Right lobe of liver (tissue), 6 donors: Measurements from ENCODE around the gene MPG. TPM values are rescaled to one million over a fixed set of nuclear protein-coding genes. Genes with fewer than 3 reads are reported as not detected.

Source experiments
- ATAC-seq, 4 donors: fragments of 200-7000 bp; cut with Tn5 transposase; one replicate each; pipeline ENCODE4 v1.9.1; 2020; ENCODE audit warnings: mild to moderate bottlenecking in 4 of 4, moderate library complexity in 4 of 4
- DNase-seq, 3 donors: peaks; one replicate each; pipeline ENCODE4 v3.0.0-alpha.2; 2020
- H3K27ac ChIP-seq, 3 donors: fragments of 200-600 bp; one replicate each; pipeline ENCODE4 v1.8.0; 2022
- H3K27me3 ChIP-seq, 2 donors: fragments of 200-600 bp; one replicate each; pipeline ENCODE4 v1.8.0; 2022
- H3K36me3 ChIP-seq, 4 donors: fragments of 200-600 bp; sonication (generic) in 1 of 4; one replicate each; pipeline versions ENCODE4 v1.5.1 to v1.8.0; 2017 to 2022; ENCODE audit warnings: control low read depth in 1 of 4
- H3K4me1 ChIP-seq, 4 donors: fragments of 200-600 bp; sonication (generic) in 1 of 4; one replicate each; pipeline versions ENCODE4 v1.5.1 to v1.8.0; 2017 to 2022; ENCODE audit warnings: control low read depth in 1 of 4
- H3K4me3 ChIP-seq, 3 donors: fragments of 200-600 bp; one replicate each; pipeline ENCODE4 v1.8.0; 2022
- H3K9me3 ChIP-seq, 4 donors: fragments of 200-600 bp; sonication (generic) in 1 of 4; one replicate each; pipeline versions ENCODE4 v1.5.1 to v1.8.0; 2017 to 2022; ENCODE audit warnings: control low read depth in 1 of 4
- POLR2A ChIP-seq: fragments of 450-650 bp; IDR thresholded peaks from one replicate; pipeline ENCODE4 v1.6.1; 2017; ENCODE audit warnings: antibody characterized with exemption, mild to moderate bottlenecking
- WGBS: methylation state at CpG from one replicate; pipeline ENCODE4 v1.1.6; 2018; ENCODE audit warnings: low coverage, low lambda C conversion rate; ENCODE audit not compliant: insufficient coverage; ENCODE audit errors: missing lambda C conversion rate; 5-methylcytosine and 5-hydroxymethylcytosine counted together
- intact Hi-C, 2 donors: fragments of 100-400 bp; cut with DNase I; formaldehyde crosslinking; loops; one replicate each; pipeline versions ENCODE4 v1.11.2 to v1.14.1; 2022
- total RNA-seq, 6 experiments: library from RNA; depleted of rRNA in 2 of 6; stranded (reverse); fragments of >200 nt in 2 of 6; fragmentation: NEBNext Ultra II Directional in 3 of 6; extraction: Animal tissue kit (Norgen Biotek cat#: 25700) in 3 of 6; gene quantifications; one replicate each; pipeline versions ENCODE4 v1.1.0 to v1.2.4, GENCODE V29; 2016 to 2023
- TF ChIP-seq, protein P1 (sequence below), 4 donors: fragments of 200-600 bp in 3 of 4; fragments of 450-650 bp in 1 of 4; IDR thresholded peaks; one replicate each; pipeline versions ENCODE4 v1.5.1 to v1.8.0; 2016 to 2022; ENCODE audit warnings: antibody characterized with exemption in 4 of 4, mild to moderate bottlenecking in 2 of 4
- donor health status: DM: no; HTN: yes; CAD: no.
- donor health status: DM: no; HTN: no; CAD: no.
- donor health status: DM: no; HTN: no; CAD: no.
- donor health status: DM: no; HTN: yes; CAD: no.
- donor health status: DM: no; HTN: yes; CAD: no.

MPG gene
- total RNA-seq, 6 experiments from 2014 or later = 20.7 to 76.4 (median 26.9) TPM

DNA sequence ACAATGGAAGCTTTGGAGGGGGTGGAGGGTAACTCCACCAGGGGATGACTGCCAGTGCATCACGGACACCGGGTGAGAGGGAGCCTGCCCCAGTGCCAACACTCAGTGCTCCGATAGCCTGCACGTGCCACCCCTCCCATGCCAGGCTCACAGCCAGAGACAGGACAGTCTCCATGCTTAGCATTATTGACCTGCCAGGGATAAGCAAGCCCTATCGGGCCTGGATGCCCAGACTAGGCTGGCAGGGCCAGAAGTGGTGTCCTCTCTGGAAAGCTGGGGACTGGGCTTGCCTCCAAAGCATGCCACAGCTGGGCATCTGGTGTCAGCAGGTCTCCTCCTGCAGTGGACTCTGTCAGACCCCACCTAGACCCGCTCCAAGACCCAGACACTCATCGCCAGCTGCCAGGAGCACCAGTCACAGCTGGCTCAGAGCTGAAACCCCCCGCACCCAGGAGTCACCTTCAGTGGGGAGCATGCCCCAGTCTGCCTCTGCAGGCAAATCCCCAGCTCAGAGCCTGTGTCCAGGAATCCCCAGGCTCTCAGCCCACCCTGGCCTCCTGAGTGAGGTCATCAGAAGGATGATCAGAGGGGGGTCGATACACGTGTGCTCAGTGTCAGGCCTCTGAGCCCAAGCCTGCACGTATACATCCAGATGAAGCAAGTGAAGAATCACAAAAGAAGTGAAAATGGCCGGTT lies 3.8 kb upstream of the MPG start:
- Histone ChIP-seq H3K27me3 (no peaks in the 10 kb centered on the region), H3K4me1 (peaks cover 0 to 33% (median 13%) of the 10 kb centered on the region in 4 donors), H3K27ac (no peak overlapping the region), H3K36me3 (no peaks in the 10 kb centered on the region), H3K9me3 (no peaks in the 10 kb centered on the region), H3K4me3 (no peak overlapping the region)
- TF ChIP-seq, protein P1, sequence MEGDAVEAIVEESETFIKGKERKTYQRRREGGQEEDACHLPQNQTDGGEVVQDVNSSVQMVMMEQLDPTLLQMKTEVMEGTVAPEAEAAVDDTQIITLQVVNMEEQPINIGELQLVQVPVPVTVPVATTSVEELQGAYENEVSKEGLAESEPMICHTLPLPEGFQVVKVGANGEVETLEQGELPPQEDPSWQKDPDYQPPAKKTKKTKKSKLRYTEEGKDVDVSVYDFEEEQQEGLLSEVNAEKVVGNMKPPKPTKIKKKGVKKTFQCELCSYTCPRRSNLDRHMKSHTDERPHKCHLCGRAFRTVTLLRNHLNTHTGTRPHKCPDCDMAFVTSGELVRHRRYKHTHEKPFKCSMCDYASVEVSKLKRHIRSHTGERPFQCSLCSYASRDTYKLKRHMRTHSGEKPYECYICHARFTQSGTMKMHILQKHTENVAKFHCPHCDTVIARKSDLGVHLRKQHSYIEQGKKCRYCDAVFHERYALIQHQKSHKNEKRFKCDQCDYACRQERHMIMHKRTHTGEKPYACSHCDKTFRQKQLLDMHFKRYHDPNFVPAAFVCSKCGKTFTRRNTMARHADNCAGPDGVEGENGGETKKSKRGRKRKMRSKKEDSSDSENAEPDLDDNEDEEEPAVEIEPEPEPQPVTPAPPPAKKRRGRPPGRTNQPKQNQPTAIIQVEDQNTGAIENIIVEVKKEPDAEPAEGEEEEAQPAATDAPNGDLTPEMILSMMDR (IDR thresholded peaks at IDR 0.05) = no peak
- TF ChIP-seq POLR2A = no peak
- peak in 2 of 4 donors; percentile 0 to 25 for ATAC-seq
- DNase-seq = peak in 1 of 3 donors; percentile 72
- 50% methylated on average over 2 of the region's 12 CpGs for WGBS
- intact Hi-C loops = no loop called here

GRCh38 chr16:74747-75334 lies 3.2 kb upstream of the MPG start:
- intact Hi-C loops = no loop called here
- Histone ChIP-seq H3K9me3 (no peaks in the 10 kb centered on the region), H3K27ac (no peak overlapping the region), H3K27me3 (no peaks in the 10 kb centered on the region), H3K4me1 (peaks cover 0 to 33% (median 13%) of the 10 kb centered on the region in 4 donors), H3K4me3 (no peak overlapping the region), H3K36me3 (peaks cover 0 to under 1% (median 0%) of the 10 kb centered on the region in 4 donors)
- ATAC-seq = no peak
- WGBS = 85% methylated on average over 9 of the region's 16 CpGs
- TF ChIP-seq POLR2A = no peak
- TF ChIP-seq, protein P1 (IDR thresholded peaks at IDR 0.05) = no peak
- DNase-seq = no peak

GRCh38 chr16:75580-76501 lies 2.2 kb upstream of the MPG start:
- H3K4me1 ChIP-seq = peaks cover 0 to 33% (median 13%) of the 10 kb centered on the region in 4 donors
- ATAC-seq (no peak), DNase-seq (no peak)
- no peak overlapping the region for H3K4me3 ChIP-seq
- 47% methylated on average over 8 of the region's 11 CpGs for WGBS
- intact Hi-C loops = no loop called here
- peak overlapping the region in 1 of 3 donors; percentile 38 for H3K27ac ChIP-seq
- TF ChIP-seq, protein P1 (IDR thresholded peaks at IDR 0.05) = no peak
- H3K9me3 ChIP-seq = no peaks in the 10 kb centered on the region
- H3K27me3 ChIP-seq = no peaks in the 10 kb centered on the region
- H3K36me3 ChIP-seq = peaks cover 0 to 4% (median 0%) of the 10 kb centered on the region in 4 donors

DNA sequence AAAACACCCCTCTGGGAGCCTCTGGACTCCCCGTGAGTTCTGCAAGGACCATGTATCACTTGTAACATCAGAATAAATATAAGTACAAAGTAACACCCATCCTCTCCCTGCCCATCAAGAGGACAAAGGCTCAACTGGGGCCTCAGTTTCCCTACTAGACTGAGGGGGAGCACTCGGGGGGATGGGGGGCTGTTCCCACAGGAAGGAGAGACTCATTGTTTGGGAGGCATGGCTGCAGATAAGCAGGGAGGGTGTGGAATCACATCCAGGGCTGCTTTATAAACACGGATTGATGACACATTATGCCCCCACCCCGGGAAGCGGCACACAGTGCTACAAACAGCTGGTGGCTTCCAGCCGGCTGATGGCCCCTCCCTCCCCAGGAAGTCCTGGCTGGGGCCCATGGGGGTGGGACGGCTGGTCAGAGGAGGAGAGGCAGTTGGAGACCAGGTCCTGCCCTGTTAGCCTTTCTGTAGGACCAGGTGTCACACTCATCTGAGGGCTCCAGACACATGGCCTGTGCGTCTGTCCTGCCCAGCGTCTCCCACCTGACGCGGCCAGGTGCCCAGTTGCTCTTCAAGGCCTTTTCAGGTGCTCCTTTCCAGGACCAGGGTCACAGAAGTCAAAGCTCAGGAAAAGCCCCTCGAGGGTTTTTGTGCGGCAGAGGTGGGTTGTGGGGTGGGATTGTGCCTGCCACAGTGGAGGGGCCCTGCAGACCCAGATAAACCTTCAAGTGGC lies 1.3 kb upstream of the MPG start:
- Histone ChIP-seq H3K4me3 (no peak overlapping the region), H3K4me1 (peaks cover 0 to 26% (median 13%) of the 10 kb centered on the region in 4 donors), H3K9me3 (no peaks in the 10 kb centered on the region), H3K36me3 (peaks cover 0 to 4% (median 0%) of the 10 kb centered on the region in 4 donors), H3K27me3 (no peaks in the 10 kb centered on the region), H3K27ac (peak overlapping the region; percentile 77 to 89 (median 84))
- intact Hi-C loops = no loop called here
- DNase-seq (peak in 1 of 3 donors; percentile 76), ATAC-seq (peak; percentile 2 to 44 (median 8))
- 9% methylated on average over 6 of the region's 13 CpGs for WGBS
- TF ChIP-seq POLR2A = no peak
- TF ChIP-seq, protein P1 (IDR thresholded peaks at IDR 0.05) = no peak
